ENCODE measurements around the gene BDH1. TPM values are rescaled to one million over a fixed set of nuclear protein-coding genes. Genes with fewer than 3 reads are reported as not detected.

Gene BDH1
- total RNA-seq, 3 donors from 2014 or later, result 14.6 to 33.1 (median 16.4) TPM

DNA sequence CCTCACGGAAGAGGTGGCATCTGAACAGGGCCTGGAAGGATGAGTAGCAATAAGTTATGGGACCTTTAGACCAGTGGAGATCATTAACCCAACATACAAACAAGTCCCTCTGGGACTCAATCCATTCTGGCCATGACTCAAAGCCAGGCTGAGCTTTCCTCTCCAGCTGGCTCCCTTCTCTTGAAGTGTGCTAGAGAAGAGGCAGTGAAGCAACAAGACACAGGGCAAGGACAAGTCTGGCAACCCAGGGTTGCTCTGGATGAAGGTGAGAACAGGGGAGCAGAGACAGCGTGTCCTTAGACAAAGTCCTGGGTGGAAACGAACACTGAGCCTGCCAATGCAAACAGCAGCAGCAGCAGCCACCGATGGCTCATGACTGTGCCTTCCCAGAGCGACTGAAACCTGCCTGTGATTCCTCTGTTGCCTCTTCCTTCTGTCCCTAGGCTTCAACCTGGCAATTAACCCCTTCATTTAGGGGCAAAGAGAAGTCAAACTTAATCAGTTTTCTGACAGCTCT, 86.8 kb downstream of the BDH1 start:
- Histone ChIP-seq H3K9me3 (no peaks in the 10 kb centered on the region), H3K4me1 (peaks cover 0 to 5% of the 10 kb centered on the region in 2 donors), H3K36me3 (no peaks in the 10 kb centered on the region), H3K27me3 (no peaks in the 10 kb centered on the region), H3K4me3 (no peak overlapping the region), H3K27ac (peak overlapping the region in 1 of 2 donors; percentile 7)
- intact Hi-C loops (cut with DNase I; ENCODE audit: low total_unique reads), result no loop called here
- no peak for DNase-seq (ENCODE audit: low spot score in 2 of 2)
- TF ChIP-seq POLR2AphosphoS5 (IDR thresholded peaks at IDR 0.05) (no peak), POLR2A (IDR thresholded peaks at IDR 0.05) (no peak)
- TF ChIP-seq, protein P1, sequence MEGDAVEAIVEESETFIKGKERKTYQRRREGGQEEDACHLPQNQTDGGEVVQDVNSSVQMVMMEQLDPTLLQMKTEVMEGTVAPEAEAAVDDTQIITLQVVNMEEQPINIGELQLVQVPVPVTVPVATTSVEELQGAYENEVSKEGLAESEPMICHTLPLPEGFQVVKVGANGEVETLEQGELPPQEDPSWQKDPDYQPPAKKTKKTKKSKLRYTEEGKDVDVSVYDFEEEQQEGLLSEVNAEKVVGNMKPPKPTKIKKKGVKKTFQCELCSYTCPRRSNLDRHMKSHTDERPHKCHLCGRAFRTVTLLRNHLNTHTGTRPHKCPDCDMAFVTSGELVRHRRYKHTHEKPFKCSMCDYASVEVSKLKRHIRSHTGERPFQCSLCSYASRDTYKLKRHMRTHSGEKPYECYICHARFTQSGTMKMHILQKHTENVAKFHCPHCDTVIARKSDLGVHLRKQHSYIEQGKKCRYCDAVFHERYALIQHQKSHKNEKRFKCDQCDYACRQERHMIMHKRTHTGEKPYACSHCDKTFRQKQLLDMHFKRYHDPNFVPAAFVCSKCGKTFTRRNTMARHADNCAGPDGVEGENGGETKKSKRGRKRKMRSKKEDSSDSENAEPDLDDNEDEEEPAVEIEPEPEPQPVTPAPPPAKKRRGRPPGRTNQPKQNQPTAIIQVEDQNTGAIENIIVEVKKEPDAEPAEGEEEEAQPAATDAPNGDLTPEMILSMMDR (IDR thresholded peaks at IDR 0.05), result no peak

DNA sequence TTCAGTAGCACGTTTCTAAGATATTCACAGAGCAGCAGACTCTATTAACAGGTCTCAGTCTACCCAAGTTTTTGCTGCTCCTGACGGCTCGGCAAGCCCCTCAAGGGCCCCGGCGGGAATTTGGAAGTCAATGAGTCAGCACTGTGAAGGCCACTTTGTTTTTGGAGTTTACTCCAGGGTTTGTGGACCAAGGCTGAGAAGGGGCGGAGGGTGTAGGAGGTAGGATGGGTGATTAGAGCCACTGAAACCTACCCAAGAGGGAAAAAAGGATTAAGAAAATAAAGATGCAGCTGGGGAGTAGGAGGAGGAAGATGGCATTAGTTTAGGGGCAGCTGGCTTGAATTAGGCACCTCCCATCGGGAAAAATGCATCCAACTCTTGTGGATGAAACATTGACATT, 87.6 kb downstream of the BDH1 start:
- TF ChIP-seq, protein P1 (IDR thresholded peaks at IDR 0.05), result no peak
- TF ChIP-seq POLR2A (IDR thresholded peaks at IDR 0.05) (no peak), POLR2AphosphoS5 (IDR thresholded peaks at IDR 0.05) (no peak)
- no peaks in the 10 kb centered on the region for H3K9me3 ChIP-seq
- DNase-seq (ENCODE audit: low spot score in 2 of 2), result no peak
- no peaks in the 10 kb centered on the region for H3K36me3 ChIP-seq
- intact Hi-C loops (cut with DNase I; ENCODE audit: low total_unique reads), result no loop called here
- H3K4me3 ChIP-seq, result no peak overlapping the region
- peaks cover 0 to 5% of the 10 kb centered on the region in 2 donors for H3K4me1 ChIP-seq
- H3K27me3 ChIP-seq, result no peaks in the 10 kb centered on the region
- H3K27ac ChIP-seq, result peak overlapping the region in 1 of 2 donors; percentile 7

DNA sequence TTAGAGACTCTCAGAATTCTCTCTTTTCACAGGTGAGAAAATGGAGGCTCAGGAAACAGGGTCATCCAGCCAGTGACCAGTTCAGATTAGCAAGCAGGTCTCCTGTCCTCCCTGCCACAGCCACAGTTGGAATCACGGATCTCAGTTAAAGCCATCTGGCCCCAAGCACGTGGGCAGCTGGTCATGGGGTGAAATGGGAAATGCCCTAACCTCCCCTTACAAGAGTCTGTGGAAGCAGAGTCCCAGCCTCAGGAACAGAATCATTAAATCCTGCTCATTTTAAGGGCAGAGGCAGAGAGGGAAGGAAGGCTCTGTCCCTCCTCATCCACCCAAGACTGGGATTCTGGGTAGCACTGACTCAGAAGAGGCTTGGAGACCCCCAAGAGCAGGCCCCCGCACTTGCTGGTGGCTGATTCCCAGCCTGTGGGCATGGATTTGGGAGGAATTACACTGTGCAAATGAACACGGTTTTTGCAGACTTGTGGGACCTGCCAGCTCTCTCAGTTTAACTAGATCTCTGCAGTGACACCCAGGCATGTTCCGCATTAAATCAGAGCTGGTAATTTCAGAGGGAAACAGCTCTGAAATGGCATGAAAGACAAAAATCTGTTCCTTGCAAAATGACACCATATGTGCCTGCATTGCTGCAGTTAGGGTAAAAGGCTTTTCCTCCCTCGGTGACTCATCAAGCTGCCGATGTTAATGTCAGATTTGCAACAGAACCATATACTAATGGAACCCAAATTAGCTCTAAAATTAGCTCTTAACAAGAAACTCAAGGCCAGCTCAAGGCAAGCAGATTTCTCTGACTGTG, 89.0 kb downstream of the BDH1 start:
- TF ChIP-seq, protein P1 (IDR thresholded peaks at IDR 0.05), result no peak
- TF ChIP-seq POLR2A (IDR thresholded peaks at IDR 0.05) (no peak), POLR2AphosphoS5 (IDR thresholded peaks at IDR 0.05) (no peak)
- H3K9me3 ChIP-seq, result no peaks in the 10 kb centered on the region
- no peaks in the 10 kb centered on the region for H3K36me3 ChIP-seq
- peak overlapping the region in 1 of 2 donors; percentile 15 for H3K27ac ChIP-seq
- no peak for DNase-seq (ENCODE audit: low spot score in 2 of 2)
- peaks cover 0 to 5% of the 10 kb centered on the region in 2 donors for H3K4me1 ChIP-seq
- H3K4me3 ChIP-seq, result peak overlapping the region in 1 of 3 donors; percentile 17
- H3K27me3 ChIP-seq, result no peaks in the 10 kb centered on the region
- intact Hi-C loops (cut with DNase I; ENCODE audit: low total_unique reads), result no loop called here

DNA sequence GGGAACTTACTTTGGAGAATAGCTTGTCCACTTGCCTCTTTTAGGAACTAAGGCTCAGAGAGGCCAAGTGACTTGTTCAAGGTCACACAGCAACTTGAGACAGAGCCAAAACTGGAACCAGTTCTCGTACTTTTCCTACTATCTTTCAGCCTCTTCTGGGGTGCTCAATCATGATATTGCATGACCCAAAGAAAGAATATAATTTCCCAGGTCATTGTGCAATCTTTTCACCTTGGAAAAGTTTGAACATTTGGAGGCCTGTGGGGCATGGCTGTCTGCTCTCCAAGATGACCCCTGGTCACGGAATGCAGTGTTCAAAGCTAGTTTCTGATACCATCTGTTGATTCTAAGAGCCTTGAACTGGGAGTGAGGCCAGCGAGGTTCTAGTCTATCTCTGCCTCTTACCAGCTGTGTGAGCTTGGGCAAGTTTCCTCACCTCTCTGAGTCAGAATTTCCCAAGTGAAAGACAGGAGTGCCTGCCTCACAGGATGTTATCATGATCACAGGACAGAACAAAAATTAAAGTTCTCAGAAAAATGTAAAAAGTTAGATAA, 89.7 kb downstream of the BDH1 start:
- H3K4me3 ChIP-seq, result no peak overlapping the region
- no peak overlapping the region for H3K27ac ChIP-seq
- H3K27me3 ChIP-seq, result no peaks in the 10 kb centered on the region
- no peak for DNase-seq (ENCODE audit: low spot score in 2 of 2)
- H3K36me3 ChIP-seq, result no peaks in the 10 kb centered on the region
- no peak for TF ChIP-seq POLR2A (IDR thresholded peaks at IDR 0.05)
- TF ChIP-seq, protein P1 (IDR thresholded peaks at IDR 0.05), result no peak
- TF ChIP-seq POLR2AphosphoS5 (IDR thresholded peaks at IDR 0.05), result no peak
- no peaks in the 10 kb centered on the region for H3K9me3 ChIP-seq
- intact Hi-C loops (cut with DNase I; ENCODE audit: low total_unique reads), result no loop called here
- H3K4me1 ChIP-seq, result peaks cover 0 to 5% of the 10 kb centered on the region in 2 donors

Measured in breast epithelium (tissue), 4 donors.